Activated CD8-positive, alpha-beta memory T cell treated with anti-CD3 and anti-CD28 coated beads for 4 hours (primary cell): Measurements from ENCODE around the gene KRT32.
"Not testable (repeated sequence)": the region's sequence is repeated elsewhere in the genome, so short reads cannot be mapped to it uniquely, and the experiment has no call there.

Experiments
- DNase-seq, 2 donors: peaks; one replicate each; pipeline ENCODE4 v3.0.0-alpha.2; 2020; ENCODE audit warnings: low read depth in 2 of 2

KRT32 gene

GRCh38 chr17:41464682-41465081, 2.5 kb downstream of the KRT32 start:
- no peak for DNase-seq

DNA sequence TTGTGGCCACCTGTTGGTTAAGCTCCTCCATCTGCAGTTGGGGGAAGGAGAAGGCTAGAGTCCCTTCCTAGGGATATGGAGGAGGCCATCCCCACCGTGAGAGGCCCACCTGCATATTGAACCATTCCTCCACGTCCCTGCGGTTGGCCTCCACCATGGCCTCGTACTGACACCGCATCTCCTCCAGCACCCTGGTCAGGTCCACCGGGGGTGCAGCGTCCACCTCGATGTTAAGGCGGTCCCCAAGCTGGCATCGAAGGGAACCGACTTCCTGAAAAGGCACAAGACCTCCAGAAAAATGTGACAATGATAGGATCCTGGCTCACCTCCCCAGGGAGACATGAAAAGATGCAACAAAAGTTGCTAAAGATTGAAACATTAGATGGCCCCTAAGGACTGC, 3.0 kb downstream of the KRT32 start:
- no peak for DNase-seq

DNA sequence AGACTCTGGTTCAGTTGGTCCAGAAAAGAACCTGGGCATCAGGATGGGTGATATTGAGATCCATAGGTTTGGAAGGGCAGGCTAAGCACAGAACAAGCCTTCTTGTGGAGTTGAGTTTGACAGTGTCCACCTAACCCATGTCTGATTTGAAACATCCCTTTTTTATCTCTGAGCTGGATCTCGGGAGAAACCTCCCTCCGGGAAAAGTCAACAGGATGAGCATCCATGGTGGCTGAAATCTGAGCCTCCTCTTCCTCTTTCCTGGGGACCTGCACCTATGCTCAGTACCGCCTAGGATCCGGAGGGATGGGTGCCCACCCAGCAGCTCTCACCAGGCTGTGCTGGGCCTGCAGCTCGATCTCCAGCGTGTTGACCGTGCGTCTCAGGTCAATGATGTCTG, 3.4 kb downstream of the KRT32 start:
- no peak for DNase-seq

DNA sequence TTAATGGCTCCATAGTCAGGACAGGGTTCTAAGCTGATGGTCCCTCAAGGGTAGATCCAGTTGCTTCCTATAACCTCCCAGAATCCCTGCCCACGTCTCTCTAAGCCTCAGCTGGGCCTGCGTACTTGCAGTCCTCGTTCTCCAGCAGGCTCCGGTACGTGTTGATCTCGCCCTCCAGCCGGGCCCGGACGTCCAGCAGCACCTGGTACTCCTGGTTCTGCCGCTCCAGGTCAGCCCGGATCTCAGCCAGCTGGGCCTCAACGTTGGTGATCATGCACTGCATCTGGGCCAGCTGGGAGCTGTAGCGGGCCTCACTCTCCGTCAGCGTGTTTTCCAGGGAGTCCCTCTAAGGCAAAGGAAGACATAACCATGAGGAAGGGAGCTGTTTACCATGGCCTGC, 4.5 kb downstream of the KRT32 start:
- no peak for DNase-seq

DNA sequence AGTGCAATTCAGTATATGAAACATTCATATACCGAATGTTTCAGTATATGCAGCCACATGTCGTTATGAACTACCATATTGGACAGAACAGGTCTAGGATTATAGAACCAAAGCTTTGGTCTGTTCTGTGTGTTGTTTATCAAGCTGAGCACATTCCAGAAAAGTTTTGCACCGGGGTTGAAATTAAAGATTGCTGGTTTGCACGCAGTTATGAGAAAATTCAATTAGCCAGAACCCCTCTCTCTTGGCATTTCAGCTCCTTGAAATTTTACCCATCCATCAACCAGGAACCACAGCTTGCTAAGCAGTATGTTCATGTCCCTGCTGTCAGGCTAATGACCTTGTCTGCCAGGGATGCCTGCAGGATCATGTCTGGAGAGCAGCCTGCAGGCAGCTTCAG, 9.5 kb downstream of the KRT32 start:
- no peak for DNase-seq

DNA sequence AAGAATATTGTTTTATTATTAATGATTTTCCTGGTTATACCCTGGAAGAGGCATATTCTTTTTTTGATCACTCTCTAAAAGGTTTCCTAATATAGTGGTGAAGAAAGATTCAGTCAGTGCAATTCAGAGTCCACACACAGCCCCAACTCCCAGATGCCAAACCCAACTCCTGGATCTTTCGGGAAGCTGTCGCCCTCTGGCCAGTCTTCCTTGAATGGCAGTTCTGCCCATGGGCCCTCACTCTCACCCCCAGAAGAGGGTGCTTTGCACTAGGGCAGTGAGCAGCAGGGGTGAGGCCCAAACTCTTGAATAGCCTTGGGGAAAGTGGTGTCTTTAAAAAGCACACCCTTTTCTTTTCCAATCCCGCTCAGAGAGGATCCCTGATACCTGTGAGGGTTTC, 11.0 kb downstream of the KRT32 start:
- DNase-seq = no peak

- no peak for DNase-seq
Observed at GRCh38 chr17:41455236-41455635, 11.9 kb downstream of the KRT32 start.

GRCh38 chr17:41453066-41453465, 14.1 kb downstream of the KRT32 start:
- no peak for DNase-seq

DNA sequence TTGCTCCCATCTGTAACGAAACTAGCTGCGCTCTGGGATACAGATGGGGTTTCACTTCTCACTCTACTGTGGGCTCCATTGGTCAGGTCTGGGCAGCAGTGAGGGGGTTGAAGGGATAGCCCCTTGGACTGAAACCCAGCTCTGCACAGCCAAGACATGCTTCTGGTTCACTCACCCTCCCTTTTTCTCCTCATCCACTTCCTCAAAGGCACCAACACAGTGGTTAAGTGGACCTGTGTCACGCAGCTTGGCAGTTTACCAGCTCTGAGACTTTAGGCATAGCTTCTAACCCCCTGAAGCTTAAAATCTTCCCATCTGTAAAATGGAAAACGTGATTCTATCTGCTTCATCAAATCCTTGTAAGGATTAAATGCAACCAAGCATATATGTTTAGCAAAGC, 14.9 kb downstream of the KRT32 start:
- no peak for DNase-seq

DNA sequence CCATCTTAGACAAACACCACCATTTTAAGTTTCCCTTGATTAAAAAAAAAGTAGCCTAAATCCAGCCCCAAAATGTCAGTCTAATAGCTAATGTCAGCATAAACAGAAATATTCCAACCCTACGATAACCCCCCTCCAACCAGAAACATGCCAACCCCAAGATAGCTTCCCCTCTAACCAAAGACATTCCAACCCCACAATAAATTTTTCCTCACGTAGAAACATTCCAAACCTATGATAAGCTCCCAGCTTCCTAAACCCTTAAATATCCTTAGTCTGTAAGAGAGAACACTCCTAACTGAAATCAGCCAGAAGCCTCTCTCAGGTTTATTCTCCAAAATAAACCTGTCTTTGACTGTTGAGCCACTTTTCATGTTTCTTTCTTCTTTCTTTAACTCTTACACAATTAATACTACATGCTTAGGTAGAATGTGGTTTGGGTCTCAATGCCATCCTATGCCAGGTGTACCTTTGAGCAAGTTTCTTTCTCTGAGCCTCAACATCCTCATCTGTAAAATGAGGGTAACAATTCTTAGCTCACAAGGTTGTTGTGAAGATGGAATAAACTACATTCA, 15.9 kb downstream of the KRT32 start:
- DNase-seq = no peak

DNA sequence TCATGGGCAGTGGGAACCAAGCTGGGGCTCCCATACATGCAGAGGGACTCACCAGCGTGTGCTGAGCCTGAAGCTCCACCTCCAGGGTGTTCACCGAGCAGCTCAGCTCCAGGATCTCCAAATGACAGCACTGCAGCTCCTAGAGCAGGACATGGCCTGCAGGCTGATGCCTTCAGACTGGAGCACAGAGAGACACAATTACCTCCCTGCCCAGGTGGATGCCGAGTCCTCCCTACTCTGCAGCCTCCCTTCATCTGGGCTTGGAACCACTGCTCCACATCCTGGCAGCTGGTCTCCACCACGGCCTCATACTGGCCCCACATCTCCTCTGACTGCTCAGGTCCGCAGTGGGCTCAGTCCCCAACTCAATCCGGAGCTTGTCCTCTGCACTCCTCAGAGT, 18.2 kb downstream of the KRT32 start:
- no peak for DNase-seq

DNA sequence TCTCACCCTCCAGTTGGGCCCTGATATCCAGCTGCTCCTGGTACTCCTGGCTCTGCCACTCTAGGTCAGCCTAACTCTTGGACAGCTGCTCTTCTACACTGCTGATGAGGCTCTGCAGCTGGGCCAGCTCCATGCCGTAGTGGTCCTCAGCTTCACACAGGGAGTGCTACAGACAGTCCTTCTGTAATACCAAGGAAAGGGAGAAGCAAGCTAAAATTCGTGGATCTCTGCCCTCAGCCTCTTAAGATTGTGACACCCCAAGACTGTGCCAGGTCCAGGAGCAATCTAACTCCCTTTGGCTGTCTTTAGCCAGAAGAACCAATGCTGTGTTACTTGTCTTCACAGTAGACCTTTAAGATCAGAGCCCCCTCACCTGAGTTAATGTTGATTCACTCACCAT, 18.7 kb downstream of the KRT32 start:
- no peak for DNase-seq

DNA sequence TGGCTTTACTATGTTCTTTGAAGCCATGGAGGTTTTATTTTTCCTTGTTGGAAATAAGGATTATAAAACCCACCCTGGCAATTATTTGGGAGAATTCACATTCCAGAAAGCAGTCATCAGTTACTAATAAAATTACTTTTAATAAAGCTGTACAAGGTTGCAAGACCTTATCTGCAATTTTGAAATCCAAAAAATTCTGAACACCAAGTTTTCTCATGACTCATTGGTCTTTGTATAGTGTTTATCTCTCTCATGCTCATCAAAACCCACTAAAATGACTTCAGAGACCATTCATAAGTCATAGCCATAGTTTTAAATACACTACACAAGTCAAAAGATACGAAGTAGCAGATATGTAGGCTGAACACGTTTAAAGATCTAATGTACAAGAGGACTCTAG, 20.4 kb downstream of the KRT32 start:
- DNase-seq = no peak

DNA sequence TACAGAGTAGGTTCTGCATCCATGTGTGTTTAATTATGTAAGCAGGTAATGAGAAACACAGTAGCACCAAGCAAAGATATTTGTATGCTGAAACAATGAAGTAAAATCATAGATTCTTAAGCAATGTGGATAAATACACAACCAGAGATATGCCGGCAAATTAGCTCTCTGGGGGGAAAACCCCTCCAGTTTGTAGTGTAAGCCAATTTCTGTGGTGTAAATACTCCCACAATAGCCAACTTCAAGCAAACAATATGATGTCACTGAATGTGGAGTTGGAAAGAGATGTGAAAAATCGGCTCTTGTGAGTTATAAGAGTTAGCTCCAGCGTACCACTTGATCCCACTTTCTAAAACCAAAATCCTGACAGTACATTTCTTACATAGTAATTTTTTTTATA, 22.5 kb downstream of the KRT32 start:
- DNase-seq = no peak

DNA sequence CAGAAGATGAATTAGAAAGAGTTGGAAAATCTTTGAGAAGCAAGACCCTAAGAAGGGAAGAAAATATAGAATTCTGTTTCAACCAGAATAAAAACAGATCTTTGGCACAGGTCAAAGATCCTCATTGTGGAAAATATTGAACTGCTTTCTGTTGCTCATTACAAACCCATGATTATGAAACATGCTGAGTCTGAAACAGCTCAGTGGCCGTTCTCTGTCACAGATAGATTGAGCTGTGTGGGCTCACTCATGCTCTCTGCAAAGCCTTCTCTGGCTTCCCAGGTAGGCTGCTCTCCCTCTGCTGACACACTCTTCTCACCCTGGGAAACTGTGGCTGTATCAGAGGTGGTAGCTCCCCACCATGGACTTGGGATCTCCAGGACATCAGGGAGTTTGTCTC, 23.0 kb downstream of the KRT32 start:
- no peak for DNase-seq

GRCh38 chr17:41442739-41443138, 24.4 kb downstream of the KRT32 start:
- DNase-seq = no peak

- no peak for DNase-seq
Observed at GRCh38 chr17:41440531-41441033, 26.6 kb downstream of the KRT32 start, which contains the start of gene KRT38. KRT38 (minus strand) TSS chr17:41440983; CDS start chr17:41440921, 62 bp downstream.

- no peak for DNase-seq
Observed at GRCh38 chr17:41439375-41439774, 27.8 kb downstream of the KRT32 start.

- DNase-seq = no peak
Observed at GRCh38 chr17:41437769-41438168, 29.4 kb downstream of the KRT32 start.

DNA sequence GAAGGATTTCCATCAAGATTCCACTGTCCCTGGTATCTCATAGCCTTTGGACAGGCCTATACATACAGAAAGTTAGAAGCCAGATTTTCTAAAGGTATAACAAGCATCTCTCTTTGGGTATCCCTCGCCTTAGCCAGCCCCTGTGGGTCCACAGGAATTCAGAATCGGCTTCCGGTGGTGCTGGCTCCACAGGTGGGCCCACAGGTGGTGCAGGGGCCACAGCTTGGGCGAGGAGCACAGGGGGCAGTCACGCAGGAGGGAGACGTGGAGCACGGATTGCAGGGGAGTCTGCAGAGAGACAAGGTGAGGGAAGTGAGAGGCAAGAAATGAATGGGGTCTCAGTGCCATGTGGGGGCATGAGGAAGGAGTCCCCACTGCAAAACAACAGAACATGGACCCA, 29.9 kb downstream of the KRT32 start:
- no peak for DNase-seq

DNA sequence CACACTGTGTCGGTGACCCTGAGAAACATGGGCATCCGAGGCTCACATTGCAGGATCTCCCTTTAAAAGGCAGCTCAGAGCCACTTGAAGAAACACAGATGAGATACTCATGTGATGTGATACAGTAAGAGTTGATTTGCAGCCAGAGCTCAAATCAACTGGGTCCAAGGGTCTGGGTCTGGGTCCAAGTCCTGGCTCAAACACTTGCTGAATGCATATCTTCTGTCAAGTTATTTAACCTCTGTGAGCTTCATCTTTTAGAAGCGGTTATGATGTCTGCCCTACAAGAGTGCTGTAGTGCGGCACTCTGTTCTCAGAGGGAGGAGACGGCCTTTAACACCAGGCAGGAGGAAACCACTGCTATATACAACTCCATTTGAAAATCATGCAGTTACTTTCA, 32.8 kb downstream of the KRT32 start:
- no peak for DNase-seq

GRCh38 chr17:41434005-41434404, 33.2 kb downstream of the KRT32 start:
- DNase-seq = no peak

DNA sequence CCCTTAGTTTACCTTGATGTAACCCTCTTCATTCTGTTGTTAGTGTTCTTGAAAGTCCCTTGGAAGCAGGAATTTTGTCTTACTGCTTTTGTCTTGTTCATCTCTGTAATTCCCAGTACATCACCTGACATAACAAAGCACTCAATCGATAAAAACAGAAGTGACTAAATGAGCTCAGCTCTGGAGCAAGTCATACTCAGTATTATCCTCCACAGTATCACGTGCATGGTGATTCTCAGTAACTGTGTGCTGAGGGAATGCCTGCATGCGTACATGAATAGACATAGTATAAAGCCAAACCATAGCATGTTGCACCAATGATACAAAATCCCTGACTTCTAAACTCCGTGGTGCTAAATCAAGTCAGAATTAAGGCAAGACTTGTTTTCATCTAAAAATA, 33.6 kb downstream of the KRT32 start:
- DNase-seq = no peak

DNA sequence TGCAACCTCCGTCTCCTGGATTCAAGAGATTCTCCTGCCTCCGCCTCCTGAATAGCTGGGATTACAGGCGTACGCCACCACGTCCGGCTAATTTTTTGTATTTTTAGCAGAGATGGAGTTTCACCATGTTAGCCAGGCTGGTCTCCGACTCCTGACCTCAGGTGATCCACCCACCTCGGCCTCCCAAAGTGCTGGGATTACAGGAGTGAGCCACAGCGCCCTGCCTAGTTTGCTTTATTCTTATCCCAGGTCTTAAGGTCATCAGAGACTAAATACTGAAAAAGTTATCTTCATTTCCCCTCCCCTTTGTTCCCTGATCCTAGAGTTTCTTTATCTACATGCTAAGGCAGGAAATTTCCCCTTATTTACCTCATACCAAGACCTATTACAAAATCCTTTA, 36.8 kb downstream of the KRT32 start:
- DNase-seq = not testable (repeated sequence)
